A673 (cell line): ENCODE results near the gene HOXC12.

Experiments used
- EZH2 ChIP-seq: fragments of 200-600 bp; sonication (generic); IDR thresholded peaks from 2 replicates; pipeline ENCODE4 v1.6.1; 2017; ENCODE audit warnings: borderline replicate concordance, low read depth, mild to moderate bottlenecking, mixed read lengths, antibody characterized with exemption, low read length; ENCODE audit not compliant: poor library complexity, severe bottlenecking
- TF ChIP-seq, protein P1 (sequence below): fragments of 300-800, 200-600 bp; sonication (generic); conservative IDR thresholded peaks from 2 replicates; pipeline ENCODE4 v1.5.1; 2017; ENCODE audit warnings: low read depth, mild to moderate bottlenecking, antibody characterized with exemption, low read length, moderate library complexity, mixed read lengths

DNA sequence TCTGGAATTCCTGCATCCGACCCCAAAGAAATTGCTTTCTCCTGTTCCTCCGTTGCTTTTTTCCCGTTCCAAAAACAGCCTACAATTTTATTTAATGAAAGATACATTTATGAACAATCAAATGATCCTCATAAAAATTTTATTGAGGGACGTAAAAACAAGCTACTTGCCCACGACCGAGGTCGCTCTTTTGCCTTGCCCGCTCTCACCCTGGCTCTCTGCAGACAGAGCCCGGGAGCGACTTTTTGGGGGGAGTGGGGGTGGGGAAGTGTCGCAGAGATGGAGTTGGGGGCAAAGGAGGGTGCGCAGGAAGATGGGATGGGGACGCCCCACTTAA, 44.2 kb downstream of the HOXC12 start:
- no peak for TF ChIP-seq EZH2
- TF ChIP-seq, protein P1, sequence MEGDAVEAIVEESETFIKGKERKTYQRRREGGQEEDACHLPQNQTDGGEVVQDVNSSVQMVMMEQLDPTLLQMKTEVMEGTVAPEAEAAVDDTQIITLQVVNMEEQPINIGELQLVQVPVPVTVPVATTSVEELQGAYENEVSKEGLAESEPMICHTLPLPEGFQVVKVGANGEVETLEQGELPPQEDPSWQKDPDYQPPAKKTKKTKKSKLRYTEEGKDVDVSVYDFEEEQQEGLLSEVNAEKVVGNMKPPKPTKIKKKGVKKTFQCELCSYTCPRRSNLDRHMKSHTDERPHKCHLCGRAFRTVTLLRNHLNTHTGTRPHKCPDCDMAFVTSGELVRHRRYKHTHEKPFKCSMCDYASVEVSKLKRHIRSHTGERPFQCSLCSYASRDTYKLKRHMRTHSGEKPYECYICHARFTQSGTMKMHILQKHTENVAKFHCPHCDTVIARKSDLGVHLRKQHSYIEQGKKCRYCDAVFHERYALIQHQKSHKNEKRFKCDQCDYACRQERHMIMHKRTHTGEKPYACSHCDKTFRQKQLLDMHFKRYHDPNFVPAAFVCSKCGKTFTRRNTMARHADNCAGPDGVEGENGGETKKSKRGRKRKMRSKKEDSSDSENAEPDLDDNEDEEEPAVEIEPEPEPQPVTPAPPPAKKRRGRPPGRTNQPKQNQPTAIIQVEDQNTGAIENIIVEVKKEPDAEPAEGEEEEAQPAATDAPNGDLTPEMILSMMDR: peak; percentile 28; the same call in 1 of the 2 replicates
